ENCODE data around the gene NUDT8. TPM values are rescaled to one million over a fixed set of nuclear protein-coding genes. Genes with fewer than 3 reads are reported as not detected.

NUDT8 gene
- total and polyA plus RNA-seq, 2 experiments from 2014 or later, result 5.0 to 15.1 TPM

- TF ChIP-seq ZNF462 (CRISPR knock-in tag; IDR thresholded peaks at IDR 0.05), result no peak
Measured at GRCh38 chr11:67648140-67648795, 18.5 kb upstream of the NUDT8 start (continued).

DNA sequence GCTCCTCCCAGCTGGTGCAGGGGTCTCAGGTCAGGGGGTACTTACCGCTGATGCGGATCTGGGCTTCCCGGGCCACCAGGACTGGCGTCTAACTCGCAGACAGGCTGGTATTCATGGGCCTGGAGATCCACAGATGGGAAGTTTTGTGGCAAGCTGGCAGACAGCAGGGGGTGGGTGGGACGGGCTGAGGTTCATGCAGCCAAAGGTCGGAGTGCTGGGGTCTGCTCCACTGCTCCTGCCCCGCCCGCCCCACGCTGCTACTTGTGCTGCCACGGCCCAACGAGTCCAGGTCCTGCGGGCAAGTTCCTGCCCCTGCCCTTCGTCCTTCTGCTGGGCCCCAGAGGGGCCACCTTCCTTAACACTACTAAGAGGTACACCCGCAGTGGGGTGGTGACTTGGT lies 17.7 kb upstream of the NUDT8 start:
- Mint-ChIP-seq H3K27me3 (ENCODE audit: insufficient read depth, low read depth, poor library complexity) (peaks cover 9% of the 10 kb centered on the region), H3K27ac (no peak overlapping the region), H3K9me3 (no peaks in the 10 kb centered on the region; the same call in 1 of the 3 replicates), H3K36me3 (ENCODE audit: low read depth) (no peaks in the 10 kb centered on the region), H3K4me1 (peaks cover 9% of the 10 kb centered on the region; the same call in 2 of the 3 replicates), H3K4me3 (no peak overlapping the region)
- H3K4me3 ChIP-seq, result no peak overlapping the region
- no peak overlapping the region for H3K27ac ChIP-seq (ENCODE audit: low read depth)
- H3K79me2 ChIP-seq (replicated peaks; ENCODE audit: insufficient read depth), result no peaks in the 10 kb centered on the region
- H3K36me3 ChIP-seq (ENCODE audit: insufficient read depth), result no peaks in the 10 kb centered on the region
- no peaks in the 10 kb centered on the region for H3K4me1 ChIP-seq (ENCODE audit: insufficient read depth)
- no peaks in the 10 kb centered on the region for H3K27me3 ChIP-seq (ENCODE audit: insufficient read depth)
- no peak overlapping the region for H2AFZ ChIP-seq
- H4K20me1 ChIP-seq (replicated peaks; ENCODE audit: insufficient read depth), result no peaks in the 10 kb centered on the region
- H3K4me2 ChIP-seq, result no peak overlapping the region
- no peak for ATAC-seq
- no peak for DNase-seq (ENCODE audit: low spot score)
- 0 out of 2 replicates have a peak, but pooled peaks cover 4% of the 10 kb centered on the region for H3F3A ChIP-seq (replicated peaks; ENCODE audit: low read depth)
- no peaks in the 10 kb centered on the region for H3K9me2 ChIP-seq (ENCODE audit: insufficient read depth)
- TF ChIP-seq ZNF114 (CRISPR knock-in tag; IDR thresholded peaks at IDR 0.05), result no peak
- TF ChIP-seq, protein P1, sequence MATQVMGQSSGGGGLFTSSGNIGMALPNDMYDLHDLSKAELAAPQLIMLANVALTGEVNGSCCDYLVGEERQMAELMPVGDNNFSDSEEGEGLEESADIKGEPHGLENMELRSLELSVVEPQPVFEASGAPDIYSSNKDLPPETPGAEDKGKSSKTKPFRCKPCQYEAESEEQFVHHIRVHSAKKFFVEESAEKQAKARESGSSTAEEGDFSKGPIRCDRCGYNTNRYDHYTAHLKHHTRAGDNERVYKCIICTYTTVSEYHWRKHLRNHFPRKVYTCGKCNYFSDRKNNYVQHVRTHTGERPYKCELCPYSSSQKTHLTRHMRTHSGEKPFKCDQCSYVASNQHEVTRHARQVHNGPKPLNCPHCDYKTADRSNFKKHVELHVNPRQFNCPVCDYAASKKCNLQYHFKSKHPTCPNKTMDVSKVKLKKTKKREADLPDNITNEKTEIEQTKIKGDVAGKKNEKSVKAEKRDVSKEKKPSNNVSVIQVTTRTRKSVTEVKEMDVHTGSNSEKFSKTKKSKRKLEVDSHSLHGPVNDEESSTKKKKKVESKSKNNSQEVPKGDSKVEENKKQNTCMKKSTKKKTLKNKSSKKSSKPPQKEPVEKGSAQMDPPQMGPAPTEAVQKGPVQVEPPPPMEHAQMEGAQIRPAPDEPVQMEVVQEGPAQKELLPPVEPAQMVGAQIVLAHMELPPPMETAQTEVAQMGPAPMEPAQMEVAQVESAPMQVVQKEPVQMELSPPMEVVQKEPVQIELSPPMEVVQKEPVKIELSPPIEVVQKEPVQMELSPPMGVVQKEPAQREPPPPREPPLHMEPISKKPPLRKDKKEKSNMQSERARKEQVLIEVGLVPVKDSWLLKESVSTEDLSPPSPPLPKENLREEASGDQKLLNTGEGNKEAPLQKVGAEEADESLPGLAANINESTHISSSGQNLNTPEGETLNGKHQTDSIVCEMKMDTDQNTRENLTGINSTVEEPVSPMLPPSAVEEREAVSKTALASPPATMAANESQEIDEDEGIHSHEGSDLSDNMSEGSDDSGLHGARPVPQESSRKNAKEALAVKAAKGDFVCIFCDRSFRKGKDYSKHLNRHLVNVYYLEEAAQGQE (IDR thresholded peaks at IDR 0.05; ENCODE audit: unreplicated experiment), result no peak
- no peak for TF ChIP-seq POLR2AphosphoS5 (IDR thresholded peaks at IDR 0.05; ENCODE audit: low read depth)
- TF ChIP-seq, protein P2, sequence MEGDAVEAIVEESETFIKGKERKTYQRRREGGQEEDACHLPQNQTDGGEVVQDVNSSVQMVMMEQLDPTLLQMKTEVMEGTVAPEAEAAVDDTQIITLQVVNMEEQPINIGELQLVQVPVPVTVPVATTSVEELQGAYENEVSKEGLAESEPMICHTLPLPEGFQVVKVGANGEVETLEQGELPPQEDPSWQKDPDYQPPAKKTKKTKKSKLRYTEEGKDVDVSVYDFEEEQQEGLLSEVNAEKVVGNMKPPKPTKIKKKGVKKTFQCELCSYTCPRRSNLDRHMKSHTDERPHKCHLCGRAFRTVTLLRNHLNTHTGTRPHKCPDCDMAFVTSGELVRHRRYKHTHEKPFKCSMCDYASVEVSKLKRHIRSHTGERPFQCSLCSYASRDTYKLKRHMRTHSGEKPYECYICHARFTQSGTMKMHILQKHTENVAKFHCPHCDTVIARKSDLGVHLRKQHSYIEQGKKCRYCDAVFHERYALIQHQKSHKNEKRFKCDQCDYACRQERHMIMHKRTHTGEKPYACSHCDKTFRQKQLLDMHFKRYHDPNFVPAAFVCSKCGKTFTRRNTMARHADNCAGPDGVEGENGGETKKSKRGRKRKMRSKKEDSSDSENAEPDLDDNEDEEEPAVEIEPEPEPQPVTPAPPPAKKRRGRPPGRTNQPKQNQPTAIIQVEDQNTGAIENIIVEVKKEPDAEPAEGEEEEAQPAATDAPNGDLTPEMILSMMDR (conservative IDR thresholded peaks at IDR 0.05; ENCODE audit: low read depth in 2 of 2), result no peak
- TF ChIP-seq, protein P3, sequence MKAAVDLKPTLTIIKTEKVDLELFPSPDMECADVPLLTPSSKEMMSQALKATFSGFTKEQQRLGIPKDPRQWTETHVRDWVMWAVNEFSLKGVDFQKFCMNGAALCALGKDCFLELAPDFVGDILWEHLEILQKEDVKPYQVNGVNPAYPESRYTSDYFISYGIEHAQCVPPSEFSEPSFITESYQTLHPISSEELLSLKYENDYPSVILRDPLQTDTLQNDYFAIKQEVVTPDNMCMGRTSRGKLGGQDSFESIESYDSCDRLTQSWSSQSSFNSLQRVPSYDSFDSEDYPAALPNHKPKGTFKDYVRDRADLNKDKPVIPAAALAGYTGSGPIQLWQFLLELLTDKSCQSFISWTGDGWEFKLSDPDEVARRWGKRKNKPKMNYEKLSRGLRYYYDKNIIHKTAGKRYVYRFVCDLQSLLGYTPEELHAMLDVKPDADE (IDR thresholded peaks at IDR 0.05), result no peak
- no peak for TF ChIP-seq NANOG (IDR thresholded peaks at IDR 0.05; ENCODE audit: borderline replicate concordance)

Data from GM23338 (cell line).